Effector CD4-positive, alpha-beta T cell (primary cell): ENCODE results near the gene ZNF747.
"Not testable (repeated sequence)": the region's sequence is repeated elsewhere in the genome, so short reads cannot be mapped to it uniquely, and the experiment has no call there.

Experiments used
- DNase-seq: peaks from one replicate; pipeline ENCODE4 v3.0.0-alpha.2; 2020

ZNF747 gene

DNA sequence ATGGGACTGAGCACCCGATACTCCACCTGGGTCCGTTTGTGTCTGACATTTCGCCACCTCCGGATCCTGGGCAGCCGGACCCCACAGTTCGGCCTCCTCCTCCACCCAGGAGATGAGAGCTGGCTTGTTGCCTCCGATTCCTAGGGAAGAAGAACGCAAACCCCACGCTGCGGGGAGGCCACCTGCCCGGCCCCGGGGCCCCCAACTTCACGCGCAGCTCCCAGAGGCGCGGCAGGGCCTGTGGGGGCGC, 23.0 kb upstream of the ZNF747 start:
- no peak for DNase-seq

DNA sequence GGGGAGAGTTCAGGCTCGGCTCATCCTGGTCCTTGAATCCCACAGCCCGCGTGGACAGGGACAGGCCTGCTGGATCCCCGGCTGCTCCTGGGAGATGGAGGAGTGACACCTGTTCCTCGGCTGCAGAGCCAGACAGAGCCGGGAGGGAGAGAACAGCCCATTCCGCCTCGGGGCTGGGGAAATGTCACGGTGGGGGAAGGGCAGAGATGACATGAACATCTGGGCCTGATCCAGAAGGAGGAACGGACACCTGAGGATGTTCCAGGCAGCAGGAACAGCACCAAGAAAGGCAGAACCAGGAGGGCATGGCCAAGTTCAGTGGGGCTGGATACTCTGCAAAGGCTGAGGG, 21.4 kb upstream of the ZNF747 start:
- DNase-seq, result no peak

DNA sequence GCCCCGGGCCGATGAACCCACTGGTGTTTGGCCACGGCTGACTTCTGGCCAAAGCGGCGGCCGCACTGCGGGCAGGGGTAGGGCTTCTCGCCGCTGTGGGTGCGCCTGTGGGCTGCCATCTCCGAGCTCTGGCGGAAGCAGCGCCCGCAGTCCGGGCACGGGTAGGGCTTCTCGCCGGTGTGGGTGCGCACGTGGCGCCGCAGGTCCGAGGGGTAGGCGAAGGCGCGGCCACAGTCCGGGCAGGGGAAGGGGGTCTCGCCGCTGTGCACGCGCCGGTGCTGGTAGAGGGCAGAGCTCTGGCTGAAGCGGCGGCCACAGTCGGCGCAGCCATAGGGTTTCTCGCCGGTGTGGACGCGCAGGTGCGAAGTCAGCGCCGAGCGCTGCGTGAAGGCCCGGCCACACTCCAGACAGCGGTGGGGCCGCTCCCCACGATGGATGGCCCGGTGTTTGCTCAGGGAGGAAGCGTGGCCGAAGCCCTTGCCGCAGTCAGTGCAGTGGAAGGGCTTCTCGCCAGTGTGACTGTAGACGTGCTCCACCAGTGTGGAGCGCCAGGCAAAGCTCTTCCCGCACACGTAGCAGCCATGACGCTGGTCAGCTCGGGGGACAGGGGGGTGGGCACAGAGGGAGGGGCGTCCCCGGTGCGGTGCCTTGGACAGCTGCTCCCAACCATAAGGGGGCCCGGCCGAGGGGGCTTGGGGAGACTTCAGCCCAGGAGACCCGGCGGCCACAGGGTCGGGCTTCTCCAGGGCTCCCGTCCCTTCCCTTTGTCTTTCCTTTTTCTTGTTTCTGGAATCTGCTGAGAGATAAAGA, 20.9 kb upstream of the ZNF747 start:
- DNase-seq, result no peak

DNA sequence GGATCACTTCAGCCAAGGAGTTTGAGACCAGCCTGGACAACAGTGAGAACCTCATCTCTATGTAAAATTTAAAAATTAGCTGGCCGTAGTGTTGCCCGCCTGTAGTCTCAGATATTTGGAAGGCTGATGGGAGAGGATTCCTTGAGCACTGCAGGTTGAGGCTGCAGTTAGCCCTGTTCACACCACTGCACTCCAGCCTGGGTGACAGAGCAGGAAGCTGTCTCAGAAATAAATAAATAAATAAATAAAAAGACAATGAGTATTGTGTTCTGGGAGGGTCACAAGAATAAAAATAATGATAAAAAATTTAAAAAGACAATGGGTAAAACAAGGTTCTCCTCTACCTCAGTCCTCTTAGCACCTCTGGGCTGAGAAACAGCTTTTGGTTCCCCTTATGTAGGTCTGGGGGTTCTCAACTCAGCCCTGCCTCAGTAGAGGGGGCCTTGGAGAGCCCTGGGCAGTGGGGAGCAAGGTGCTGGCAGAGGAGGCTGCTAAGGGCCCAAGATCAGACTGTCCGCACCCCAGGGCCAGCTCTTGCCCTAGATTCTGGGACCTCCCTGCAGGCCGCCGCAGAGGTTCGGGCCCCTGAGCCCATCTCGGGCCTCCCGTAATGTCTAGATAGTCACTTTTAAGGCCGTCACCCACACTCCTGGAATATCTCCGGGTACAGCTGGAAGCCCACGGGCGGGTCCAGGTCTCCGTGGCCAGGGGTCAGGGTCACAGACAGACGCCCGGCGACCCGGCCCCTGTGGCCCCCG, 20.1 kb upstream of the ZNF747 start:
- no peak for DNase-seq

DNA sequence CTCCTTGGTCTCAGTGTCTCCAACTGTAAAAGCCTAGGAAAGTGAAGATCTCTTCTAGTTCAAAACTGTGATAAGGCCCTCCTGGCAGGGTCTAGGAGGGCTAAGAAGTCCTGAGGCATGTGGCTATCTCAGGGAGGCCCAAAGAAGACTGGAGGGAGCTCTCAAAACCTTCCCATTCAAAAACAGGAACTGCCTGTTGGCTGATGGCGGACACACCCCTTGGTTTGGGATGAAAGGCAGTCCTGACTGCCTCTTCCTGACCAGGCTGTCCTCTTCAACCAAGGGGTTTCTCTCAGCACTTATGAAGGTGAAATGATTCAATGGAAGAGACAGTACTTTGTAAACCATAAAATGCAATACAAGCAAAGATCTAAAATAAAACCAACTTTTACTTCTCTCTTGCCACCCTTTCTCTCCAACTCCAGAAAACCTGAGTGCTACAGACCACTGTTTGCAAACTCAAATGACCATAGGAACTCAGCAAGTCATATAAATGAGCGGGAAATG, 18.8 kb upstream of the ZNF747 start:
- DNase-seq, result no peak

DNA sequence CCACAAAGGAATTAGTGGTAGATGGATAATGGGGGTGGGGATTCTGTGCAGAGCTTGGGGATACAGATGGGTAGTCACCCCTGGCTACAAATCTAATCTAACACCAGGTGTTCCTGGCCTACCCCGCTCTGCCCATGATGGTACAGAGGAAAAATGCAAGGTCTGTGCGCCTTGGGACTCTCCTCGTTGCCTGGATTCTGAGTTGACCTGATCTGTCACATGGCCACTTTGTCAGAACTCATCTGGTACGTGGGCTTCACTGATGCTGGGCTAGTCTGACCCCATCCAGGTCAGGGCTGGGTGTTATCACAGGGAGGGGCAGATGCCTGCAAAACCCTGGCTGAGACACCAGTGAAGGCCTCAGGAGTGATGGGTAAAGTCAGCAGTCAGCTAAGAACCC, 18.3 kb upstream of the ZNF747 start:
- DNase-seq, result no peak

DNA sequence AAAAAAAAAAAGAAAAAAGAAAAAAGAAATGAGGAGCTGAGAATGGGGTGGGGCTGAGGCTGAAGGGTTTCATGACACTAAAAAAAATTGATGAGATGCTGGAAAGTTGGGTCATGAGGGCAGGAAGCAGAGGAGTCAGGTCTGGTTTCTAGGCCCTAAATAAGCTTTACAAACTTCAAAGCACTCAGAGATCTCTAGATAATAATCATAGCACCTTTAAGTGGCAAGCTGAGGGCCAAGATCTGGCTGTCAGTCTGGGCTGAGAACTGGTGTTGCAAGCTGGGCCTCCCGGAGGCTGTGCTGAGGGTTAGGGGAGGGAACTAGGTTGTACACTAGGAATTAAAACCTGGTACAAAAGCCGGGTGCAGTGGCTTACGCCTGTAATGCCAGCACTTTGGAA, 17.1 kb upstream of the ZNF747 start:
- peak; percentile 66 for DNase-seq

DNA sequence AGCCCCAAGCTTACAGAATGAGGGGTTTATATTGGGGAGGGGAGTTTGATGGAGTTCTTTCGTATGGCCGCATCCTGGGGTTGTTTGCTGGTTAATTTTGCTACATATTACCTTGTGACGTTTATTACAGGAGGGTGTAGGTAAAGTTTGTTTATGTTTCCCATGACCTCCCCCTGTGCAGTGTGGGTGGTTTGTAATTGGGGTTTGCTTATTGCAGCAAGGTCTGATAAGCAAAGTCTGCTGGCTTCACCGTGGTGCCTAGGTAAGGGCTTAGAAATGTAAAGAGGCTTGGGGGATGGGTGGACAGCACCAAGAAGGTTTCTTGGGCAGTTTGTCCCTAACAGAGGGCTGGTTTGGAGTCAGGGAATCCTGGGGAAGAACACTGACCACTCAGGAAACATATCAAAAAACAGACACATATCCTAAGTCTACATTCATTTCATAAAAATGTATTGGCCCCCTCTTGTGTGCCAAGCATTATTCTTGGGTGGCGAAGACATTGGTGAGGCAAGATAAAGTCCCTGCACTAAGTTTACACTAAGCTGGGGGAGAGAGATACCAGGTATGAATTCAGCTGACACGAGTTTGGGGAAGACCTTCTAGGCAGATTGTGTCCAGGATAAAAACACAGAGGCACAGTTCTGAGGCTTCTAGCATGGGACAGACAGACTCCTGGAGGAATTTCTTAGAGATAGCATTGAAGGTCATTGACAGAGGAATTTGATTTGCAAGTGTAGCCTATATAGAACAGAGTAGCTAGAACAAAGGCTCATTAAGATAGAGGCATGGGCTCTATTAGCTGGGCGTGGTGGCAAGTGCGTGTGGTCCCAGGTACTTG, 14.0 kb upstream of the ZNF747 start:
- DNase-seq, result no peak

DNA sequence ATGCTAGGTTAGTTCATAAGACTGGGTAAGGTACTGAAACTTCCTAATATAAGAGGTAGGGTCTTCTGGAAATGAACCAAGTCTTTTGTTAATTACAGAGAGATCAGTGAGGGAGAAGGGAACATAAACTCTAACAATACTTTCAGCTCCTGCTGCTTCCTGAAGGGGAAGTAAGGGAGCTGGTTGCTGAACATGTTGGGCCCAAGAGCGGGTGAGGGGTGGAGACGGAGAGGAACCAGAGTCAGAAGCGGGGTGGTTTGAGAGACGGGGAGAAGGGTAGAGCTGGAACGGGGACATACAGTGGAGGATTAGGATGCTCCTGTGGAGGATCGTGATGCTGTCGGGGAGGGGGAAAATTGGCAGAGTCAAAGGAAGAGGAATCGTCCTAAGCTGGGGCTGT, 11.5 kb upstream of the ZNF747 start:
- no peak for DNase-seq

DNA sequence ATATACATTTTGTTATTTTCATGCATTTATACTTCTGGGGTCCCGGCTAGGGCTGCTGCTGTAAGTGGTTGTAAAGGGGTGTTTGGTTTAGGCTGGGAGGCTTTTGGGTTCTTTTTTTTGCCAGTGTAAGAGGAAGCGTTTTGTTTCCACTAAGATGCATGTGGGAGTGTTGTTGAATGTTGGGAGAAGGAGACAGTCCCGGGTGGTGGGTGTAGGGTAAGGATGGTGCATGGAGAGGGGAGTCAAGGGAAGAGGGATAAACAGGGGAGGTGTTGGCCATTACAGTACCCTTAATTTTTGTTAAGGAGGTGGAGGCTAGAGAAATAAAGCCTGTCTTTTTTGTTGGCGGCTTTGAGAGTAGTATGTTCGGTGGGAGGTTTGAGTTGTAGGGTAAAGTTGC, 8.4 kb upstream of the ZNF747 start:
- DNase-seq, result no peak

DNA sequence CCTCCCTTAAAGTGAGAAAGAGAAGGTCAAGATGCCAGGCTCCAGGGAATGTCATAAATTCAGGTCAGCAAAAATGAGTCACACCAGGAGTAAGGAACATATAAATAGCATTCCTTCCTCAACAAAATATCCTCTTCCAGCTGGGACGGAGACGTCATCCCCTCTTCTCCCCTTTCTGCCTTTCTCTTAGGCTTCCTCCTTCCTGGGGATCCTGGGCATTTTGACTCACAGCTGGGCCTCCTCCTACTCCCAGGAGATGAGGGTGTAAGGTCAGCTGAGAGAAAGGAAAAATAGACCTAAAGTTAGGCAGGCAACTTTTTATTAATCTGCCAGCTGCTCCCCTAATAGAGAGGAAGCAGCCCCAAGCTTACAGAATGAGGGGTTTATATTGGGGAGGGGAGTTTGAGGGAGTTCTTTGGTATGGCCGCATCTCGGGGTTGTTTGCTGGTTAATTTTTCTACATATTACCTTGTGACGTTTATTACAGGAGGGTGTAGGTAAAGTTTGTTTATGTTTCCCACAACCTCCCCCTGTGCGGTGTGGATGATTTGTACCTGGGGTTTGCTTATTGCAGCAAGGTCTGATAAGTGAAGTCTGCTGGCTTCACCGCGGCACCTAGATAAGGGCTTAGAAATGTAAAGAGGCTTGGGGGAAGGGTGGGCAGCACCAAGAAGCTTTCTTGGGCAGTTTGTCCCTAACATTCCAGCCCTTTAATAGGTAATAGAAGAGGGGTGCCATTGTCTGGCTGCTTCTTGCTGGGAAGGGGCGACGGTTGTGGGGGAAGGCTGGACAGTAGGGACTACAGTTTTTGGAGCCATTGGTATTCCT, 7.1 kb upstream of the ZNF747 start:
- DNase-seq, result no peak

DNA sequence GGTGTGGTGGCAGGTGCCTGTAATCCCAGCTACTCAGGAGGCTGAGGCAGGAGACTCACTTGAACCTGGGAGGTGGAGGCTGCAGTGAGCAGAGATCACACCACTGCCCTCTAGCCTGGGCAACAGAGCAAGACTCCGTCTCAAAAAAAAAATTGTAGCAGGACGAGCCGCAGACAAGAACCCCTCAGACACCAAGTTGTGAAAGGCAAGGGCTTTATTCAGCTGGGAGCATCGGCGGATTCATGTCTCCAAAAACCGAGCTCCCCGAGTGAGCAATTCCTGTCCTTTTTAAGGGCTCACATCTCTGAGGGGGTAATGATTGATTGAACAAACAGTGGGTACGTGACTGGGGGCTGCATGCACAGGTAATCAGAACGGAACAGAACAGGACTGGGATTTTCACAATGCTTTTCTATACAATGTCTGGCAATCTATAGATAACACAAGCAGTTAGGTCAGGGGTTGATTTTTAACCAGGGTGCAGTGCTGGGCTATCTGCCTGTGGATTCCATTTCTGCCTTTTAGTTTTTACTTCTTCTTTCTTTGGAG, 6.3 kb upstream of the ZNF747 start:
- not testable (repeated sequence) for DNase-seq

DNA sequence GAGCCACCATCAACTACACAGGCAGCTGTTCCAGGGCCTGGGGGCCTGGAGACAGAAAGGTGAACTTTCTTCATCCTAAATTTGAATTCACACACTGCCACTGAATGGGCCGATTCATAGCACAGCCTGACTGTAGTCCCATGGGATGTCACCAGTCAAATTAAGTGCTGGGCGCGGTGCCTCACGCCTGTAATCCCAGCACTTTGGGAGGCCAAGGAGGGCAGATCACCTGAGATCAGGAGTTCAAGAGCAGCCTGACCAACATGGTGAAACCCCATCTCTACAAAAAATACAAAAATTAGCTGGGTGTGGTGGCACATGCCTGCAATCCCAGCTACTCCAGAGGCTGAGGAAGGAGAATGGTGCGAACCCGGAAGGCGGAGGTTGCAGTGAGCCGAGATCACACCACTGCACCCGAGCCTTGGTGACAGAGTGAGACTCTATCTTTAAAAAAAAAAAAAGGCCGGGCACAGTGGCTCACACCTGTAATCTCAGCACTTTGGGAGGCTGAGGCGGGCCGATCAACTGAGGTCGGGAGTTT, 5.4 kb upstream of the ZNF747 start:
- not testable (repeated sequence) for DNase-seq

DNA sequence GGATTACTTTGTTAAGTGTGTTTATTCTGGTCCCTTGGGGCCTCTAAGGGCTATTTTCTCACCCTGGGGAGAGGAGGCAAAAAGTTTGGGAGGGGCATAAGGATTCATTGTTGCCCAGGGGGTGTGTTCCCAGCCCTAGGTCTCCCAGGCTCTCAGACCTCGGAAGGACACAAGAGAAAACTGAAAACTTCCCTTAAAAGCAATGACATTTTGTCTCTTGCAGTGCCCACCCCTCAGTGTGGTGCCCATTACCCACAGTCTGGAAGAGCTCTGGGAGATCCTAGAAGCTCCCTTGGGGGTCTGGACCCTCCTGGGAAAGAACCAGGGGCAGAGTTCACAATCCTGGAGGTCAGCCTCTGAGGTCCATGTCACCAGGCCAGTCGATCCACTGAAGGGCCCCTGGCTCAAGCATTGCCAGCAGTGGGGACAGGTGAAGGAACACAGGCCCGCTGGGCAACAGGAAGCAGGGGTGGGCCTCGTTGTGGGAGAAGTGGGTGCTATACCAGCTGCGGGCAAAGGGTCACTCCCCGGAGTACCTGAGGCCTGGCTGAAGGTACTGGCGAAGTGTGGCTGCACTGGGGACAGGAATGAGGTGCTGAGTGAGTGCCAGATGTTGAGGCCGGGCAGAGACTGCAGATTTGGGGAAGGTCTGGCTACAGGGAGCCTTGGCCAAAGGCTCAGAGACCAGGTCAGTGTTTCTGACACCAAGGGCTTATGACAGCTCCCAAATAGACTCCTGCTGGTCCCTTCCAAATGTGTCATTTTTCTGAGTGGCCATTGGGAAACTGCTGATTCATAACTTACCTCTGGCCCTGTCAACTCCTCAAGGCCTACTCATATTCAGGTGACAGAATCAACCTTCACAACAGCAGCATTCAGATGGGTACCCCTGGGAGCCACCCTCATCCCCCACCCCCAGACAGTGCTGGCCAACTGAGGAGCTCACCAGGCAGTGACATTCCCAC, 4.6 kb upstream of the ZNF747 start:
- DNase-seq, result no peak

DNA sequence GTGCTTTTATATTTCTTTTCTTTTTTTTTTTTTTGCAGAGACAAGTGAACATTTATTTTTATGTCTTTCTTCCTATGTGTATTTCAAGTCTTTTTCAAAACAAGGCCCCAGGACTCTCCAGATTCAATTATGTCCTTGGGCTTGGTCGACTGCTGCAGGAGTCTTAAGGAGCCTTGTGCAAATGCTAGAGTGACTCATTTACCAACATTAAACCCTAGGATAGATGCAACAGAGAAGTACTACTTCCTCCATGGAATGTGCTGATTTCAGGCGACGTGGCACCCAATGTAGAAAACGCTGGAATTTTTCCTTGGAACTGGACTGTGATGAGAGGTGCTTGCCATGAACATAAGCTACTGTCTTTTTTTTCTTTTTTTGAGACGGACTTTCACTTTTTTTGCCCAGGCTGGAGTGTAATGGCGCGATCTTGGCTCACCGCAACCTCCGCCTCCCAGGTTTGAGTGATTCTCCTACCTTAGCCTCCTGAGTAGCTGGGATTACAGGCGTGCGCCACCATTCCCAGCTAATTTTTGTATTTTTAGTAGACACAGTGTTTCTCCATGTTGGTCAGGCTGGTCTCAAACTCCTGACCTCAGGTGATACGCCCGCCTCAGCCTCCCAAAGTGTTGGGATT, 1.9 kb upstream of the ZNF747 start:
- not testable (repeated sequence) for DNase-seq

DNA sequence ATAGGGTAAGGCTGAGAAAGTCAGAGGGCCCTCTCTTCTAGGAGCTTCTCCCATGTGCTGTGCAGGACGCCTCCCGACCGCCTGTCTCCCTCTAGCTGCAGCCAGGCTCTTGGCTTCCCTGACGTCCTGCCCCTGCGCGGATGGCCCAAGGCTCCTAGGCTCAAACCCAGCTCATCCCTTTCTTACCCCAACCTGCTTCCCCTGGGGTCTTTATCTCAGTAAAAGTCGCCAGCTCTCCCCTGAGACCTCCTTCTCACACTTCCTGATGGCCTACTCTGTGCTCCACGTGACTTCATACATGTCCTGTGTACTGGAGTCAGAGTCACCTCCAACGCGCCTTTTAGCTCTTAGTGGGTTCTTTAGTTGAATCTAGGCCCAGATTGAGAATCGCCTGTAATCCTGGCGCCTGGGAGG, 1.1 kb upstream of the ZNF747 start:
- DNase-seq, result peak; percentile 42

DNA sequence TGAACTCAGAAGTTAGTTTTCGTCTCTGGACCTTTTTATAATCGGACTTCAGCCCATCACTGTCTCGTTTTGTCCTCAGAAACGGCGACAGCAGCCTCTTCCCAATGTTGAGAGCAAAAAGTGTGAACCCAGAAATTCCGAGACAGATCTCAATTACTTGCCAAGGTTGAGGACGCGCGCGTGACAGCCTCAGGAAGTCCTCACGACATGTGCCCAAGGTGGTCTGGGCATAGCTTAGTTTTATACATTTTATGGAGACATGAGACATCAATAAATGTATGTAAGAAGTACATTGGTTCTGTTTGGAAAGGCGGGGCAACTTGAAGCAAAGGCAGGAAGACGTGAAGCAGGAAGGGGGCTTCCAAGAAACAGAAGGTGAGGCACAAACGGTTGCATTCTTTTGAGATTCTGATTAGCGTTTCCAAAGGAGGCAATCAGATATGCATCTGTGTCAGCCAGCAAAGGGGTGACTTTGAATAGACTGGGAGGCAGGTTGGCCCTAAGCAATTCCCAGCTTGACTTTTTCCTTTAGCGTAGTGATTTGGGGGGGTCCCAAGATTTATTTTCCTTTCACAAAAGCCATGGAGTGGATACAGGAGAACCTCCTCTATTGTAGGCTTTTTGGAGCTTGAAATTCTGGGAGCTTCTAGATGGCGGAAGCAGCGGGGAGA, 583 bp upstream of the ZNF747 start:
- DNase-seq, result peak; percentile 29

DNA sequence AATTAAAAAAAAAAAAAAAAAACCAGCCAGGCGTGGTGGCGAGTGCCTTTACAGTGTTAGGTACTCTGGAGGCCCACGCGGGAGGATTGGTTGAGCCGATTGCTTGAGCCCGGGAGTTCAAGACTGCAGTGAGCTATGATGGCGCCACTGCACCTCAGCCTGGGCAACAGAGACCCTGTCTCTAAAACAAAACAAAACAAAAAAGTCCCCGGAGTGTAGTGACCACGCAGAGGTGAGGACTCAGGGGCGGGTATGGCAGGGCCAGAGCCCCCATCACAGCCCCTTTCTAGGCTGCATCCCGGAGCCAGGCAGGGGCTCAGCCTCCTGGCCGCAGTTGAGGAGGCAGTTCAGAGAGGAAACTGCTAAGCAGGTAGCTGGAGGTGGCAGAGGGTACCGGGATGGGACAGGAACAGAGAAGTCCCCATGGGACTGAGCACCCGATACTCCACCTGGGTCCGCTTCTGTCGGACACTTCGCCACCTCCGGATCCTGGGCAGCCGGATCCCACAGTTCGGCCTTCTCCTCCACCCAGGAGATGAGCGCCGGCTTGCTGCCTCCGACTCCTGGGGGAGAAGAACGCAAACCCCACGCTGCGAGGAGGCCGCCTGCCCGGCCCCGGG, 800 bp downstream of the ZNF747 start:
- no peak for DNase-seq

DNA sequence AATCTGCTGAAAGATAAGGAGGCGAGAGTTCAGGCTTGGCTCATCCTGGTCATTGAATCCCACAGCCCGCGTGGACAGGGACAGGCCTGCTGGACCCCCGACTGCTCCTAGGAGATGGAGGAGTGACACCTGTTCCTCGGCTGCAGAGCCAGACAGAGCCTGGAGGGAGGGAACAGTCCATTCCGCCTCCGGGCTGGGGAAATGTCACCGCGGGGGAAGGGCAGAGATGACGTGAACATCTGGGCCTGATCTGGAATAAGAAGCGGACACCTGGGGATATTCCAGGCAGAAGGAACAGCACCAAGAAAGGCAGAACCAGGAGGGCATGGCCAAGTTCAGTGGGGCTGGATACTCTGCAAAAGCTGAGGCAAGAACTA, 1.5 kb downstream of the ZNF747 start:
- no peak for DNase-seq
